Dendritic cell treated with granulocyte-macrophage colony-stimulating factor and Interleukin-4, amounts not matched to agents 40 ng/mL and 50 ng/mL, for 4 days (primary cell): ENCODE measurements around the gene MRPL14.

Experiments used
- H3K27ac Mint-ChIP-seq: one replicate; pipeline ENCODE4 v1.8.0; 2022; ENCODE audit warnings: mild to moderate bottlenecking, mixed read lengths
- H3K27me3 Mint-ChIP-seq: one replicate; pipeline ENCODE4 v1.8.0; 2022; ENCODE audit warnings: mild to moderate bottlenecking, mixed read lengths
- H3K36me3 Mint-ChIP-seq: one replicate; pipeline ENCODE4 v1.8.0; 2022; ENCODE audit warnings: low read depth, mixed read lengths
- H3K4me1 Mint-ChIP-seq: one replicate; pipeline ENCODE4 v1.8.0; 2022; ENCODE audit warnings: low read depth, mixed read lengths
- H3K4me3 Mint-ChIP-seq: one replicate; pipeline ENCODE4 v1.8.0; 2022; ENCODE audit warnings: mild to moderate bottlenecking, moderate library complexity, mixed read lengths
- H3K9me3 Mint-ChIP-seq: one replicate; pipeline ENCODE4 v1.8.0; 2022; ENCODE audit warnings: mixed read lengths
- intact Hi-C: fragments of 100-400 bp; cut with micrococcal nuclease; formaldehyde crosslinking; loops from one replicate; pipeline ENCODE4 v1.15.0; 2022

MRPL14 gene

DNA sequence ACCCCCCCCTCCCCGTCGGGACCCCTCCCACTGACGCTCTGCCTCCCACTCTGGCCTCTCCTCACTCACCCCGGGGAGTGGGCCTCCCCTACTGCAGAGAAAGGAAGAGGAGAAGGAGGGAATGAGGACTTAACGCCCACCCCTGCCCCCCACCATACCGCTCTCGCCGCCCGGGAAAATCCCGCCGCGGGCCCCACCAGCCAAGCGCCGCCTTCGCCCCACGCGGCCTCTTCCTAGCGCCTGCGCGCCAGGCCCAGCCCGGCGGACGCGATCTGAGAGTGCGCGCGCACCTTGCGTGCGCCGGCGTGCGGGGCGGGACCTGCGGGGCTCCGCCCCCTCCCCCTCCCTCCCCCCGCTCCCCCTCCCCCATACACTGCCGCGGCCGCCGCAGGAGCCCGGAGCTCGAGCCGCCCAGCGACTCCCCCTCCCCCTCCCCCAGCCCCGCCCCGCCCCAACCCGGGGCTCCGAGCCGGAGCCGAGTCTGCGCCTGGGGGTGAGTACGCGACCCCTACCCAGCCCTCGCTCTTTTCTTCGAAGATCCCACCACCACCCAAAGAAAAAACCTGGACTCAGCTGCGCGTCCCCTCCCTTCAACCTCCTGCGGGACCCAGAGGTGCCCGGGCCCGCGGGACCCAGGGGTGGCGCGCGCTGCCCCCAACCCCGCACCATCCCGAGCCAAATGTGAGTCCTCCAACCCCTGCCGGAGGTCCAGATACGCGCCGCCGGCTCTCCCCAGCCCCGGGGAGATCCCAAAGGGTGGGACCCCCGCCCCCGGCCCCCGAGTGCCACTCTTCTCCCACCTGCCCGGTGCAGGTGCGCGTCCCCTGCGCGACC is at the start of gene MRPL14, which contains the start of gene TMEM63B:
Gene MRPL14, minus strand, starts transcription at position 267 of the 834 bp plus-strand sequence. CDS start 10,841 bp downstream, outside the sequence.
Gene TMEM63B, plus strand, starts transcription at position 369 of the 834 bp plus-strand sequence. CDS start 7,031 bp downstream, outside the sequence.
- Mint-ChIP-seq H3K4me3 (peak within 1 kb of the TSS; percentile 97), H3K36me3 (peaks cover 43% of the 10 kb centered on the region)
- intact Hi-C loops, result no loop called here

DNA sequence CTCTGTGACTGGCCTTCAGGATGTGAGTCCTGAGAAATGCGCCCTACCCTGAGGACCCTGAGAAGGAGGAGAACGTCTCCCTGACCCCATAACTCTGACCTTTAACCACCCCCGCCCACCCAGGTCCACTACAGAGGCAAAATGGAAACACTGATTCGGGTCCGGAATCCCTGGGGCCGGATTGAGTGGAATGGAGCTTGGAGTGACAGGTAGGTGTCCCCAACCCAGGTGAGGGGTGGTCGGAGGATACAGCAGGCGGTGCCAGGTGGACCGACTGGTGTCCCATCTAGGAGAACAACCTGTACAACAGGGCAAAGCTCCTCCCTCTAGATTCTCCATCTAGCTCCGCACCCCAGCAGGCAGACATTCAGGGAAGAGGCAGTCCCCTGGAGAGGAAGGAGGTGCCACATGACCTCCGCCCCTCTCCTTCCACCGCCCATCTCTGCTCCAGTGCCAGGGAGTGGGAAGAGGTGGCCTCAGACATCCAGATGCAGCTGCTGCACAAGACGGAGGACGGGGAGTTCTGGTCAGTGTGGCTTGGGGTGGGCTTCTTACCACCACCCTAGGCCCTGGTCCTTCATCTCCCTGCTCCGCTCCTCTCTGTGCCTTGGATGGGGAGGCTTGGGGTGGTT is 49.0 kb upstream of the MRPL14 start:
- intact Hi-C loops, result no loop called here
- Mint-ChIP-seq H3K4me3 (peak overlapping the region; percentile 52), H3K9me3 (no peaks in the 10 kb centered on the region), H3K27me3 (peaks cover 20% of the 10 kb centered on the region), H3K36me3 (no peaks in the 10 kb centered on the region), H3K4me1 (peaks cover 28% of the 10 kb centered on the region), H3K27ac (no peak overlapping the region)

More for the DNA sequence above, at the start of gene MRPL14, which contains the start of gene TMEM63B:
- peaks cover 46% of the 10 kb centered on the region for H3K4me1 Mint-ChIP-seq
- H3K27ac Mint-ChIP-seq, result peak within 1 kb of the TSS; percentile 90
- H3K27me3 Mint-ChIP-seq, result peaks cover 3% of the 10 kb centered on the region
- no peaks in the 10 kb centered on the region for H3K9me3 Mint-ChIP-seq

DNA sequence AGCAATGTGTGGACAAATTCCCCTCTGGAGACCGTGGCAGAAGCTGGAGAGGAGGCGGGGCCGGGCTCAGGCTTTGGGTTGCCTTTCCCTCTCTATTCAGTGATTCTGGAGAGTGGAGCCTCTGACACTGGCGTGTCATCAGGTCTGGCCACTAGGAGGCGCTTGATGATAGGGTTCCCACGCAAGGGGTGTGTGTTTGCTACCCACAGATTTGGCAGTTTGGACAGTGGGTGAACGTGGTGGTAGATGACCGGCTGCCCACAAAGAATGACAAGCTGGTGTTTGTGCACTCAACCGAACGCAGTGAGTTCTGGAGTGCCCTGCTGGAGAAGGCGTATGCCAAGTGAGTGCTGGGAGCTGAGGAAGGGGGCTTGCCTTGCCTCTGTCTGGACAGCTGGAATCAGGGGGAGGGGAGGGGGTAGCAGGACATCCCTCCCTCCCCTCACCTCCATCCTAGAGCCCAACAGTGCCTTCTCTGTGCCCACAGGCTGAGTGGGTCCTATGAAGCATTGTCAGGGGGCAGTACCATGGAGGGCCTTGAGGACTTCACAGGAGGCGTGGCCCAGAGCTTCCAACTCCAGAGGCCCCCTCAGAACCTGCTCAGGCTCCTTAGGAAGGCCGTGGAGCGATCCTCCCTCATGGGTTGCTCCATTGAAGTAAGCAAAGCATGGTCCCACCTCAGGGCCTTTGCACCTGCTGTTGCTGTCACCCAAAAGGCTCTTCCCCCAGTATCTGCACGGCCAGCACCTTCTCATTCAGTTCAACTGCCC is 45.7 kb upstream of the MRPL14 start:
- H3K36me3 Mint-ChIP-seq, result no peaks in the 10 kb centered on the region
- no peak overlapping the region for H3K4me3 Mint-ChIP-seq
- no peak overlapping the region for H3K27ac Mint-ChIP-seq
- intact Hi-C loops, result loop anchor here (1.0 kb wide), 3 partner anchors 65 to 165 kb away; no protein-coding TSS in a partner anchor
- peaks cover 26% of the 10 kb centered on the region for H3K27me3 Mint-ChIP-seq
- peaks cover 28% of the 10 kb centered on the region for H3K4me1 Mint-ChIP-seq
- H3K9me3 Mint-ChIP-seq, result no peaks in the 10 kb centered on the region

DNA sequence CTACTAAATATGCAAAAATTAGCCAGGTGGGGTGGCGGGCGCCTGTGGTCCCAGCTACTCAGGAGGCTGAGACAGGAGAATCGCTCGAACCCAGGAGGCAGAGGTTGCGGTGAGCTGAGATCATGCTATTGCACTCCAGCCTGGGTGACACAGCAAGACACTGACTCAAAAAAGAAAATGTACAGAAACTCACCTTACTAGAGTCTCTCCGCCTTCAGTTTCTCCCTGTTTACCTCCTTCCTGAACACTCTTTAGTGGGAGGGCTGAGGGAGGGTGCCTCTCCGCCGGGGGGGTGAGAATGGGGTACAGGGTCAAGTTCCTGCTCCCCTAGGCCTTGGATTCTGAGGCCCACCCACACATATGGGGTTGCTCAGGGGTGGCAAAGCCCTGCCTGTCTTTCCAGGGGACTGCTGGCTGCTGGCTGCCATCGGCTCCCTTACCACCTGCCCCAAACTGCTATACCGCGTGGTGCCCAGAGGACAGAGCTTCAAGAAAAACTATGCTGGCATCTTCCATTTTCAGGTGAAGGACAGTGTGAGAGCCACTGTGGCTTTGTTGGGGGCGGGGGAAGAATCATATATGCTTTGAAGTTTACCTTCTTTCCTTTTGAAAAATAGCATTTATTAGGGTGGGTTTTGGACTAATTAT is 44.8 kb upstream of the MRPL14 start:
- H3K4me3 Mint-ChIP-seq, result no peak overlapping the region
- intact Hi-C loops, result loop anchor here (1.0 kb wide), 3 partner anchors 66 to 166 kb away; no protein-coding TSS in a partner anchor
- H3K9me3 Mint-ChIP-seq, result no peaks in the 10 kb centered on the region
- no peak overlapping the region for H3K27ac Mint-ChIP-seq
- no peaks in the 10 kb centered on the region for H3K36me3 Mint-ChIP-seq
- peaks cover 23% of the 10 kb centered on the region for H3K27me3 Mint-ChIP-seq
- peaks cover 25% of the 10 kb centered on the region for H3K4me1 Mint-ChIP-seq

DNA sequence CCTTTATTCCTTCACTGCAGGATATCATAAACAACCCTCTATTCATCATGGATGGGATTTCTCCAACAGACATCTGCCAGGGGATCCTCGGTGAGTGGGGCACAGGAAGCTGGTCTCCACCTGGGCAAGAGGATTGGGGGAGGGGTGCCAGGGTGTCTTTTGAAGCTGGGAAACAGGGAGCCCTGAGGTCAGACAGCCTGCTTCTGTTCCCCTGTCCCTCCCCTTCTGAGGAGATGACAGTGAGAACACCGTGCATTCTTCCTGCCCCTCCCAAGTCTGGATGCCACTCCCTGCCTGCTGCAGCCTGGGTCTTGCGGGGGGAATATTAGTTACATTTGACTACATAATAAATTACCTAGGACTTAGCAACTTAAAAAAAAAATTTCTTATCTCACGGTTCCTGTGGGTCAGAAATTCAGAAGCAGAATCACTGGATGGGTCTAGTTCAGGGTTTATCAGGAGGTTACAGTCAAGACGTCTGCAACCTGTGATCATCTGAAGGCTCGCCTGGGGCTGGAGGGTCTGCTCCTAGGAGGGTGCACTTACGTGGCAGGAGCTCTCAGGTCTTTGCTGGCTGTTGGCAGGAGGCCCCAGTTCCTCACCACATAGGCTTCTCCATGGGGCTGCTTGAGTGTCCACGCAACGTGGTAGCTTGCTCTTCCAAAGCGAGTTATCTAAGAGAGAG is 42.8 kb upstream of the MRPL14 start:
- Mint-ChIP-seq H3K4me1 (peaks cover 22% of the 10 kb centered on the region), H3K9me3 (no peaks in the 10 kb centered on the region), H3K27ac (no peak overlapping the region), H3K4me3 (no peak overlapping the region), H3K27me3 (peaks cover 24% of the 10 kb centered on the region), H3K36me3 (no peaks in the 10 kb centered on the region)
- intact Hi-C loops, result no loop called here

DNA sequence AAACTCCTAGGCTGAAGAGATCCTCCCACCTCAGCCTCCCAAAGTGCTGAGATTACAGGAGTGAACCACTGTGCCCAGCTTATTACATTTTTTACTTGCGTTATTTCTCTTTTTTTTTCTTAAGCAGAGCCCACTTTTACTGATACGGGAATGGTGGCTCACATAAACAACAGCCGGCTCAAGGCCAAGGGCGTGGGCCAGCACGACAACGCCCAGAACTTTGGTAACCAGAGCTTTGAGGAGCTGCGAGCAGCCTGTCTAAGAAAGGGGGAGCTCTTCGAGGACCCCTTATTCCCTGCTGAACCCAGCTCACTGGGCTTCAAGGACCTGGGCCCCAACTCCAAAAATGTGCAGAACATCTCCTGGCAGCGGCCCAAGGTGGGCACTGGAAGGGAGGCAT is 41.9 kb upstream of the MRPL14 start:
- peaks cover 27% of the 10 kb centered on the region for H3K27me3 Mint-ChIP-seq
- intact Hi-C loops, result no loop called here
- H3K4me3 Mint-ChIP-seq, result no peak overlapping the region

DNA sequence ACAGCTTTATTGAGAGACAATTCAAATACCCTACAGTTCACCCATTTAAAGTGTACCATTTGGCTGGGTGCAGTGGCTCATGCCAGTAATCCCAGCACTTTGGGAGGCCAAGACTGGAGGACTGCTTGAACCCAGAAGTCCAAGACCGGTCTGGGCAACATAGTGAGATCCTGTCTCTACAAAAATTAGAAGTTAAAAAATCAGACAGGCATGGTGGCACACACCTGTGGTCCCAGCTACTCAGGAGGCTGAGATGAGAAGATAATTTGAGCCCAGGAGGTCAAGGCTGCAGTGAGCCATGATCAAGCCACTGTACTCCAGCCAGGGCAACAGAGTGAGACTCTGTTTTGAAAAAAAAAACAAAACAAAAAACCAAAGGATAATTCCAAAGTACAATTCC is 40.3 kb upstream of the MRPL14 start:
- intact Hi-C loops, result no loop called here
- Mint-ChIP-seq H3K36me3 (no peaks in the 10 kb centered on the region), H3K9me3 (no peaks in the 10 kb centered on the region), H3K4me3 (no peak overlapping the region), H3K27ac (no peak overlapping the region), H3K27me3 (peaks cover 23% of the 10 kb centered on the region), H3K4me1 (peaks cover 17% of the 10 kb centered on the region)

More for the DNA sequence above, 41.9 kb upstream of the MRPL14 start:
- Mint-ChIP-seq H3K4me1 (peaks cover 22% of the 10 kb centered on the region), H3K27ac (no peak overlapping the region), H3K36me3 (no peaks in the 10 kb centered on the region), H3K9me3 (no peaks in the 10 kb centered on the region)

DNA sequence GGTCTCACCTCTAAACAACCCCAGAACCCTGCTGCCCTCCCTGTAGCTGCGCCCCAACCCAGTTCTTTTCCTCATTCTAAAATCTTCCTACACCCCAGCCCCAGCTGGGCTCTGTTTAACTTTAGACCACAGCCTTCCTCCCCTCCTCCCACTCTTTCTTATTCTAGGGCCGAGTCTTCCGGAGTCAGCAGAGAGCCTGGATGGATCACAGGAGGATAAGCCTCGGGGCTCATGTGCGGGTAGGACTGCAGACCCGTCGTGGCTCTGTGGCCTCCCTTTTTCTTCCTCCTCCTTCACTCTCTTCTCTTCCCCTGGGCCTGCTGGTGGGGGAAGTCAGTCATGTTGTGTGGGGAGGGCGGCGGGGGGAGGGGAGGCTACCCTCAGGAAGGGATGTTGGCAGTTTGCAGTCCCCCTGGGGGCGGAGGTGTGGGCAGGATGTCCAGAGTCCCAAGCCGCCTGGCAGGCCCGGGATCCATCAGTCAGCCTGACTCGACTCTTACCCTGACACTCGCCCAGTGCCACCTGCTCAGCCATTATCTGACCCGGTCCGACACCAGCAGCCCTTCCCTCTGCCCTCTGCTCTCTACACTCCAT is 39.4 kb upstream of the MRPL14 start:
- H3K9me3 Mint-ChIP-seq, result no peaks in the 10 kb centered on the region
- H3K4me1 Mint-ChIP-seq, result peaks cover 10% of the 10 kb centered on the region
- H3K27ac Mint-ChIP-seq, result no peak overlapping the region
- H3K4me3 Mint-ChIP-seq, result no peak overlapping the region
- H3K27me3 Mint-ChIP-seq, result peaks cover 24% of the 10 kb centered on the region
- intact Hi-C loops, result no loop called here
- no peaks in the 10 kb centered on the region for H3K36me3 Mint-ChIP-seq

DNA sequence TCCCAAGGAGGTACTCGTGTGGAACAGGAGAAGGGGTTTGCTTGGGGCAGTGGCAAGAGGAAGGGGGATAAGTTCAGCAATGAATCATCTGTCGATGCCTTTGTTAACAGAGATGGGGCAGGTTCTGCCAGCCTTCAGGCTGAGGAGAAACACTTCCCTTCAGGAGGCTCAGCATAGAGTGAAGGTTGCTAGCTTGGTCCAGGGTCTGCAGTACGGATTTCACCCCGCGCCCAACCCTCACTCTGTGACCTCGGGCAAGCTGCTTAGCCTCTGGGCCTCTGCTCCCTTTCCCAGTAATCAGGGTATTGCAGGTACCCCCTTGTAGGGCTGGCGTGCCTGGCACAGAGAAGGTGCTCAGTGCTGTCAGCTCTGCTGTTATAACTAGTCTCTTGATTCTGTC is 38.9 kb upstream of the MRPL14 start:
- no peak overlapping the region for H3K27ac Mint-ChIP-seq
- H3K4me3 Mint-ChIP-seq, result no peak overlapping the region
- no peaks in the 10 kb centered on the region for H3K9me3 Mint-ChIP-seq
- peaks cover 10% of the 10 kb centered on the region for H3K4me1 Mint-ChIP-seq
- no peaks in the 10 kb centered on the region for H3K36me3 Mint-ChIP-seq
- intact Hi-C loops, result no loop called here
- peaks cover 23% of the 10 kb centered on the region for H3K27me3 Mint-ChIP-seq

DNA sequence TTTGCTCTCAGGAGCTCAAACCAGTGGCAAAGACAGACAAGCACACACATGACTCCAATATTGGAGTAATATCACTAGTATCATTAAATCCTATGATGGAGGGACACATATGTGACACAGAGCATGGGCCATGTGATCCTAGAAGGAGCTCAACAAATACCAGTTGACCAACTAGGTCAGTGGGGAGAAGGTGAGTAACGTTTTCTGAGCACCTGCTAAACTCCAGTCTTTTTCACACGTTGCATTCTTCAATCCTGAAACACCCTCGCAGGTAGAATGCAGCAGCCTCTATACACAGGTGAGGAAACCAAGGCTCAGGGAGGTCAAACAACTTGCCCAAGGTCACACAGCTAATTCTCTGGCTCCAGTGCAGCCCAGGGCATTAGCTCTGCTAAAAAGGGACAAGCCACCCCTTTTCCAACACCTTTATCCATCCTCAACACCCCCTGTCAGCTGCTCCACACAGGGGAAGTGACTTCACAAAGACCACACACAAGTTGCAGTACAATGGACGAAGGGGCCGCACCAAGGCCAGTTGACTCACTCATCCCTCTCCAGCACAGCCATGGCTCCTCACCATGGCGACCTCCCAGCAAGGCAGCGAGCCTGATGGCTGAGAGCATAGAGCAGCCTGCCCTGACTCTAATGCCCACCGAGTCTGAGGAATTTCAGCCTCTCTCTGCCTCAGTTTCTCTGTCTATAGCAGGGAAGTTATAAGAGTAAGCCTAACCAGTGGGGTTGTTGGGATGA is 35.8 kb upstream of the MRPL14 start:
- Mint-ChIP-seq H3K27me3 (peaks cover 16% of the 10 kb centered on the region), H3K9me3 (no peaks in the 10 kb centered on the region), H3K27ac (no peak overlapping the region), H3K36me3 (no peaks in the 10 kb centered on the region), H3K4me1 (peaks cover 10% of the 10 kb centered on the region), H3K4me3 (no peak overlapping the region)
- intact Hi-C loops, result no loop called here

DNA sequence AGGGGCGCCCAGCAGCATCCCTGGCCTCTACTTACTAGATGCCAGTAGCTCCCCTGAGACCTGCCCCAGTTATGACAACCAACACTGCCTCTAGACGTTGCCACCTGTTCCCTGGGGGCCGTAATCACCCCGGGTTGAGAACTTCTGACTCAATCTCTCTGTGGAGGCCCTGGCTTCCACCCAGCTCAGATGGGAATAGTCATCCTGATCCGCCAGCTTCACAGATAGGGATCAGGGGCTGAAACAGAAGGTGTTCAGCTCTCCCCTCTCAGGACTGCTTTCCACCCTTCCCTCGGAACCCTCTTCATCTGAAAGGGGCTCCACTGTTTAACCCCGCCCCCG is 34.7 kb upstream of the MRPL14 start:
- Mint-ChIP-seq H3K9me3 (no peaks in the 10 kb centered on the region), H3K36me3 (no peaks in the 10 kb centered on the region), H3K27me3 (peaks cover 13% of the 10 kb centered on the region), H3K27ac (no peak overlapping the region), H3K4me1 (peaks cover 7% of the 10 kb centered on the region), H3K4me3 (no peak overlapping the region)
- intact Hi-C loops, result no loop called here

DNA sequence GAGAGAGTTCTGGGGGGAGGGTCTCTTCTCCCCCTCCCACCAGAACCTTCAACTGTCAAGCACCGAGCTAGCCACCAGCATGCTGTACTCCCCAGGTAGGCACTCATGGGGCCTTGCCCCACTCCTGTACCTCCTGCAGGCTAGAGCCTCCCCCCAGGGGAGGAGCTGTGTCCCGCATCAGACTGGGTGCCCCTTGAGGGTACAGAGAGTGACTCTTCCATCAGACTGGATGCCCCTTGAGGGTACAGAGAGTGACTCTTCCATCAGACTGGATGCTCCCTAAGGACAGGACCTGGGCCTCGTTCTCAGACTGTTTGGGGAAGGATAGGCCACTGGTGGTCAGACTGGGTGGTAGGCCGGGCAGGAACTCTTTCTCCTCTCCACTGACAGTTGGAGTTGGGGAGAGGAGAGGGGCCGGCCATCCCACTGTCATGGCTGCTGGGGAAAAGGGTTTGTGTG is 31.5 kb upstream of the MRPL14 start, which contains the start of gene CAPN11:
Gene CAPN11, plus strand, starts transcription at position 51 of the 459 bp plus-strand sequence. Its CDS starts 29 bp downstream, at position 80.
- intact Hi-C loops, result no loop called here
- Mint-ChIP-seq H3K36me3 (peaks cover 13% of the 10 kb centered on the region), H3K9me3 (no peaks in the 10 kb centered on the region), H3K27me3 (peaks cover 3% of the 10 kb centered on the region), H3K4me3 (no peak within 1 kb of the TSS), H3K27ac (no peak within 1 kb of the TSS), H3K4me1 (peaks cover 12% of the 10 kb centered on the region)
